GM18511 (cell line): ENCODE results near the gene SLC4A2.

Experiments
- ATAC-seq: cut with Tn5 transposase; IDR thresholded peaks from one replicate; pipeline ENCODE4 v1.9.1; 2021; ENCODE audit warnings: mild to moderate bottlenecking, moderate library complexity; ENCODE audit not compliant: unreplicated experiment

Gene SLC4A2

GRCh38 chr7:151078233-151079040 is 19.0 kb downstream of the SLC4A2 start:
- ATAC-seq, result no peak

GRCh38 chr7:151079199-151079910 is 20.0 kb downstream of the SLC4A2 start:
- no peak for ATAC-seq

- ATAC-seq, result peak; percentile 4
These were observed 20.7 kb downstream of the SLC4A2 start for GRCh38 chr7:151080067-151080521.

- ATAC-seq, result peak; percentile 80
These were observed 21.3 kb downstream of the SLC4A2 start, which contains the start of gene FASTK for GRCh38 chr7:151080522-151081169. Gene FASTK, minus strand, starts transcription at chr7:151080809. Its CDS starts 43 bp downstream, at chr7:151080766.

- ATAC-seq, result no peak
These were observed 22.0 kb downstream of the SLC4A2 start for GRCh38 chr7:151081170-151082101.

- no peak for ATAC-seq
These were observed 23.0 kb downstream of the SLC4A2 start for GRCh38 chr7:151082141-151083070.

GRCh38 chr7:151083071-151083823 is 23.9 kb downstream of the SLC4A2 start, which contains the start of gene TMUB1:
Gene TMUB1, minus strand, starts transcription at chr7:151083493. Its CDS starts 930 bp downstream, at chr7:151082563.
- peak; percentile 53 for ATAC-seq

- no peak for ATAC-seq
These were observed 24.4 kb downstream of the SLC4A2 start for GRCh38 chr7:151083824-151084160.

- ATAC-seq, result no peak
These were observed 25.9 kb downstream of the SLC4A2 start for GRCh38 chr7:151085329-151085690.

- peak; percentile 49 for ATAC-seq
These were observed 26.6 kb downstream of the SLC4A2 start, which contains the start of gene AGAP3 for GRCh38 chr7:151085691-151086620. Gene AGAP3, plus strand, starts transcription at chr7:151086475. Its CDS starts 267 bp downstream, at chr7:151086742.

GRCh38 chr7:151086802-151087244 is 27.4 kb downstream of the SLC4A2 start:
- ATAC-seq, result peak; percentile 11

- peak; percentile 32 for ATAC-seq
These were observed 28.0 kb downstream of the SLC4A2 start for GRCh38 chr7:151087245-151088018.

- ATAC-seq, result no peak
These were observed 28.8 kb downstream of the SLC4A2 start for GRCh38 chr7:151088019-151088855.

- no peak for ATAC-seq
These were observed 29.7 kb downstream of the SLC4A2 start for GRCh38 chr7:151088856-151089699.
